Tibial nerve (tissue), 4 donors: ENCODE data around the gene BEST2. TPM values are rescaled to one million over a fixed set of nuclear protein-coding genes. Genes with fewer than 3 reads are reported as not detected.

Source experiments
- DNase-seq, 2 donors: peaks; one replicate each; pipeline ENCODE4 v3.0.0-alpha.2; 2019; ENCODE audit warnings: low spot score in 2 of 2
- H3K27ac ChIP-seq, 4 donors: fragments of 200-600 bp; sonication (generic) in 3 of 4; one replicate each; pipeline ENCODE4 v1.5.1; 2017 to 2019; ENCODE audit warnings: mild to moderate bottlenecking in 1 of 4
- H3K27me3 ChIP-seq, 2 donors: fragments of 200-600 bp; sonication (generic) in 1 of 2; one replicate each; pipeline versions ENCODE4 v1.5.1 to v1.6.0; 2017 to 2019
- H3K36me3 ChIP-seq, 3 donors: fragments of 200-600 bp; sonication (generic); one replicate each; pipeline ENCODE4 v1.5.1; 2018 to 2019
- H3K4me1 ChIP-seq, 4 donors: fragments of 200-600 bp; sonication (generic) in 3 of 4; one replicate each; pipeline ENCODE4 v1.5.1; 2017 to 2019
- H3K4me3 ChIP-seq, 4 donors: fragments of 200-600 bp; sonication (generic) in 3 of 4; one replicate each; pipeline ENCODE4 v1.5.1; 2017 to 2019; ENCODE audit warnings: mild to moderate bottlenecking in 1 of 4, moderate library complexity in 1 of 4
- H3K9me3 ChIP-seq, 4 donors: fragments of 200-600 bp; sonication (generic) in 3 of 4; one replicate each; pipeline ENCODE4 v1.5.1; 2017 to 2019
- CTCF ChIP-seq, 5 experiments: fragments of 200-600 bp in 3 of 5; fragments of 450-650 bp in 2 of 5; sonication (generic) in 3 of 5; IDR thresholded peaks; one replicate each; pipeline ENCODE4 v1.5.1; 2016 to 2019; ENCODE audit warnings: antibody characterized with exemption in 5 of 5, mild to moderate bottlenecking in 3 of 5, moderate library complexity in 2 of 5
- EP300 ChIP-seq, 2 donors: sonication (generic); formaldehyde crosslinking; IDR thresholded peaks; one replicate each; pipeline ENCODE4 v1.6.1; 2017; ENCODE audit warnings: antibody characterized with exemption in 2 of 2, mild to moderate bottlenecking in 1 of 2
- POLR2A ChIP-seq, 2 donors: fragments of 450-650 bp; IDR thresholded peaks; one replicate each; pipeline ENCODE4 v1.6.1; 2017; ENCODE audit warnings: antibody characterized with exemption in 2 of 2, mild to moderate bottlenecking in 2 of 2, moderate library complexity in 2 of 2
- WGBS, 2 donors: methylation state at CpG; one replicate each; pipeline ENCODE4 v1.1.5; 2018; 5-methylcytosine and 5-hydroxymethylcytosine counted together
- total RNA-seq, 4 donors: library from RNA; depleted of rRNA; stranded (reverse); fragments of >200 nt; gene quantifications; one replicate each; pipeline ENCODE4 v1.1.0, GENCODE V29; 2016

Gene BEST2
- total RNA-seq, 4 donors from 2014 or later, result 0.21 TPM; not detected in 3

- Histone ChIP-seq H3K4me1 (peaks cover 0 to 39% (median 19%) of the 10 kb centered on the region in 4 donors), H3K9me3 (no peaks in the 10 kb centered on the region), H3K36me3 (peaks cover 0 to 51% (median 0%) of the 10 kb centered on the region in 3 donors), H3K27ac (no peak overlapping the region), H3K4me3 (no peak overlapping the region), H3K27me3 (no peaks in the 10 kb centered on the region)
- no peak for DNase-seq
- TF ChIP-seq EP300 (IDR thresholded peaks at IDR 0.05) (no peak), POLR2A (IDR thresholded peaks at IDR 0.05) (no peak)
- 79 to 80% methylated on average over 3 of the region's 3 CpGs for WGBS, 2 donors
Measured at GRCh38 chr19:12730064-12730463, 21.5 kb upstream of the BEST2 start.

- TF ChIP-seq POLR2A (IDR thresholded peaks at IDR 0.05) (no peak), EP300 (IDR thresholded peaks at IDR 0.05) (no peak), CTCF (IDR thresholded peaks at IDR 0.05) (no peak)
- Histone ChIP-seq H3K9me3 (no peaks in the 10 kb centered on the region), H3K36me3 (peaks cover 0 to 51% (median 0%) of the 10 kb centered on the region in 3 donors), H3K4me1 (peaks cover 0 to 49% (median 22%) of the 10 kb centered on the region in 4 donors), H3K27me3 (no peaks in the 10 kb centered on the region), H3K4me3 (no peak overlapping the region), H3K27ac (no peak overlapping the region)
- no peak for DNase-seq
- WGBS, 2 donors, result 89 to 93% methylated on average over 24 of the region's 24 CpGs
Measured at GRCh38 chr19:12731337-12731736, 20.3 kb upstream of the BEST2 start.

- Histone ChIP-seq H3K4me3 (peak overlapping the region; percentile 47 to 100 (median 88)), H3K36me3 (peaks cover 0 to 33% (median 0%) of the 10 kb centered on the region in 3 donors), H3K27me3 (no peaks in the 10 kb centered on the region), H3K4me1 (peaks cover 0 to 64% (median 34%) of the 10 kb centered on the region in 4 donors), H3K9me3 (no peaks in the 10 kb centered on the region), H3K27ac (peak overlapping the region; percentile 74 to 98 (median 94))
- WGBS, 2 donors, result 1 to 4% methylated on average over 11 to 15 of the region's 15 CpGs
- no peak for DNase-seq
- no peak for TF ChIP-seq EP300 (IDR thresholded peaks at IDR 0.05)
- TF ChIP-seq CTCF (IDR thresholded peaks at IDR 0.05), result no peak
- TF ChIP-seq POLR2A (IDR thresholded peaks at IDR 0.05), result no peak
Measured at GRCh38 chr19:12733369-12734214, 18.0 kb upstream of the BEST2 start.

- Histone ChIP-seq H3K4me3 (peak within 1 kb of the TSS; percentile 64 to 86 (median 80)), H3K4me1 (peaks cover 0 to 49% (median 31%) of the 10 kb centered on the region in 4 donors), H3K36me3 (peaks cover 0 to 33% (median 0%) of the 10 kb centered on the region in 3 donors), H3K27me3 (no peaks in the 10 kb centered on the region), H3K9me3 (no peaks in the 10 kb centered on the region), H3K27ac (peak within 1 kb of the TSS; percentile 84 to 97 (median 90))
- peak in 2 of 5 experiments; percentile 59 to 71 for TF ChIP-seq CTCF (IDR thresholded peaks at IDR 0.05)
- peak in 1 of 2 donors; percentile 6 for TF ChIP-seq POLR2A (IDR thresholded peaks at IDR 0.05)
- peak; percentile 84 to 86 for TF ChIP-seq EP300 (IDR thresholded peaks at IDR 0.05)
- peak; percentile 82 to 93 for DNase-seq
- 0% methylated on average over 29 of the region's 29 CpGs for WGBS, 2 donors
Measured at GRCh38 chr19:12736995-12737834, 14.4 kb upstream of the BEST2 start, which contains the start of gene GET3. Gene GET3, plus strand, starts transcription at chr19:12737497. Its CDS starts 9 bp downstream, at chr19:12737506.

GRCh38 chr19:12737835-12738351 is 13.7 kb upstream of the BEST2 start:
- Histone ChIP-seq H3K4me3 (peak overlapping the region; percentile 64 to 86 (median 80)), H3K36me3 (peaks cover 0 to 40% (median 0%) of the 10 kb centered on the region in 3 donors), H3K9me3 (no peaks in the 10 kb centered on the region), H3K27me3 (no peaks in the 10 kb centered on the region), H3K4me1 (peaks cover 0 to 42% (median 24%) of the 10 kb centered on the region in 4 donors), H3K27ac (peak overlapping the region in 3 of 4 donors; percentile 84 to 97 (median 87))
- no peak for DNase-seq
- TF ChIP-seq EP300 (IDR thresholded peaks at IDR 0.05) (no peak), CTCF (IDR thresholded peaks at IDR 0.05) (no peak), POLR2A (IDR thresholded peaks at IDR 0.05) (no peak)
- WGBS, 2 donors, result 9 to 14% methylated on average over 13 of the region's 13 CpGs
